GM18517 (cell line): Measurements from ENCODE around the gene LYG2.
"Not testable (repeated sequence)": the region's sequence is repeated elsewhere in the genome, so short reads cannot be mapped to it uniquely, and the experiment has no call there.

Experiments
- ATAC-seq: cut with Tn5 transposase; IDR thresholded peaks from one replicate; pipeline ENCODE4 v1.9.1; 2021; ENCODE audit warnings: mild to moderate bottlenecking, moderate library complexity; ENCODE audit not compliant: unreplicated experiment

The LYG2 gene

GRCh38 chr2:99201959-99202678 is 53.3 kb downstream of the LYG2 start:
- no peak for ATAC-seq

GRCh38 chr2:99200076-99200800 is 55.2 kb downstream of the LYG2 start:
- no peak for ATAC-seq

GRCh38 chr2:99198103-99198841 is 57.2 kb downstream of the LYG2 start:
- ATAC-seq, result no peak

- ATAC-seq, result not testable (repeated sequence)
These were observed 63.1 kb downstream of the LYG2 start for GRCh38 chr2:99192364-99192763.
